Hepatocyte (in vitro differentiated cells): ENCODE data around the gene PYROXD2. TPM values are rescaled to one million over a fixed set of nuclear protein-coding genes. Genes with fewer than 3 reads are reported as not detected.

ENCODE experiments used
- DNase-seq: peaks from one replicate; pipeline ENCODE4 v3.0.0-alpha.2; 2016; ENCODE audit warnings: low spot score
- H2AFZ ChIP-seq: fragments of 200-600 bp; sonication (generic); 2 replicates; pipeline ENCODE4 v1.6.0; 2016; ENCODE audit warnings: antibody characterized with exemption, mild to moderate bottlenecking
- H3K27ac ChIP-seq: fragments of 200-600 bp; sonication (generic); 2 replicates; pipeline ENCODE4 v1.5.1; 2016; ENCODE audit warnings: mild to moderate bottlenecking
- H3K27me3 ChIP-seq: fragments of 200-600 bp; sonication (generic); 2 replicates; pipeline ENCODE4 v1.6.1; 2016
- H3K36me3 ChIP-seq: fragments of 200-600 bp; sonication (generic); replicated peaks from 2 replicates; pipeline ENCODE4 v1.5.1; 2016; ENCODE audit warnings: low read depth; ENCODE audit not compliant: insufficient read depth
- H3K4me1 ChIP-seq: fragments of 200-600 bp; sonication (generic); 2 replicates; pipeline ENCODE4 v1.5.1; 2016; ENCODE audit warnings: mild to moderate bottlenecking, moderate library complexity; ENCODE audit not compliant: insufficient read depth
- H3K4me2 ChIP-seq: fragments of 200-600 bp; sonication (generic); 2 replicates; pipeline ENCODE4 v1.6.0; 2016
- H3K4me3 ChIP-seq: fragments of 200-600 bp; sonication (generic); 2 replicates; pipeline ENCODE4 v1.5.1; 2016; ENCODE audit warnings: mild to moderate bottlenecking
- H3K79me2 ChIP-seq: fragments of 200-600 bp; sonication (generic); 2 replicates; pipeline ENCODE4 v1.6.0; 2017; ENCODE audit warnings: mild to moderate bottlenecking
- H3K9me2 ChIP-seq: fragments of 200-600 bp; sonication (generic); replicated peaks from 2 replicates; pipeline ENCODE4 v1.6.0; 2017; ENCODE audit warnings: mild to moderate bottlenecking; ENCODE audit not compliant: insufficient read depth
- H3K9me3 ChIP-seq: fragments of 200-600 bp; sonication (generic); 2 replicates; pipeline ENCODE4 v1.5.1; 2016; ENCODE audit warnings: low read depth, mild to moderate bottlenecking
- H4K20me1 ChIP-seq: fragments of 200-600 bp; sonication (generic); 2 replicates; pipeline ENCODE4 v1.6.0; 2016; ENCODE audit warnings: mild to moderate bottlenecking; ENCODE audit not compliant: insufficient read depth, poor library complexity, severe bottlenecking
- CTCF ChIP-seq: fragments of 200-600 bp; sonication (generic); IDR thresholded peaks from 2 replicates; pipeline ENCODE4 v1.5.1; 2016; ENCODE audit warnings: antibody characterized with exemption, mild to moderate bottlenecking; ENCODE audit not compliant: poor library complexity
- EZH2 ChIP-seq: fragments of 200-600 bp; sonication (generic); IDR thresholded peaks from 2 replicates; pipeline ENCODE4 v1.6.1; 2016; ENCODE audit warnings: antibody characterized with exemption, mild to moderate bottlenecking, borderline replicate concordance
- EZH2phosphoT487 ChIP-seq: fragments of 200-600 bp; sonication (generic); IDR thresholded peaks from one replicate; pipeline ENCODE4 v1.6.1; 2018; ENCODE audit warnings: antibody characterized with exemption, mild to moderate bottlenecking, low read depth, moderate library complexity; ENCODE audit not compliant: unreplicated experiment, severe bottlenecking
- WGBS: methylation state at CpG from one replicate; pipeline ENCODE4 v1.1.6; 2016; ENCODE audit warnings: low lambda C conversion rate; ENCODE audit errors: missing lambda C conversion rate; 5-methylcytosine and 5-hydroxymethylcytosine counted together
- polyA plus RNA-seq: library from polyadenylated mRNA; unstranded; fragments of >200 nt; fragmentation: Nextera tagmentation; extraction: Ambion mirVana; gene quantifications from 2 replicates; pipeline ENCODE4 v1.2.1, GENCODE V29; 2016
- total RNA-seq: library from RNA; depleted of rRNA; stranded (reverse); fragments of >200 nt; gene quantifications from 2 replicates; pipeline ENCODE4 v1.2.3, GENCODE V29; 2014

PYROXD2 gene
- total and polyA plus RNA-seq, 2 experiments from 2014 or later = 9.7 to 11.6 TPM

- no peaks in the 10 kb centered on the region for H3K9me2 ChIP-seq
- H2AFZ ChIP-seq = no peak overlapping the region
- DNase-seq = no peak
- no peak overlapping the region for H3K27ac ChIP-seq
- H4K20me1 ChIP-seq = no peaks in the 10 kb centered on the region
- TF ChIP-seq EZH2phosphoT487 (no peak), EZH2 (no peak), CTCF (no peak)
- peak overlapping the region; percentile 93 for H3K4me2 ChIP-seq
- 91% methylated on average over 10 of the region's 10 CpGs for WGBS
- H3K9me3 ChIP-seq = no peaks in the 10 kb centered on the region
- no peaks in the 10 kb centered on the region for H3K27me3 ChIP-seq
- peaks cover 14% of the 10 kb centered on the region for H3K79me2 ChIP-seq
- H3K36me3 ChIP-seq = no peaks in the 10 kb centered on the region
- H3K4me1 ChIP-seq = no peaks in the 10 kb centered on the region
- no peak overlapping the region for H3K4me3 ChIP-seq
Observed at GRCh38 chr10:98445200-98445812, 30.3 kb upstream of the PYROXD2 start.

- no peak overlapping the region for H3K4me2 ChIP-seq
- H3K36me3 ChIP-seq = no peaks in the 10 kb centered on the region
- H2AFZ ChIP-seq = no peak overlapping the region
- no peaks in the 10 kb centered on the region for H3K9me3 ChIP-seq
- DNase-seq = no peak
- WGBS = 86% methylated on average over 9 of the region's 9 CpGs
- H3K27me3 ChIP-seq = no peaks in the 10 kb centered on the region
- no peak overlapping the region for H3K4me3 ChIP-seq
- peaks cover 14% of the 10 kb centered on the region for H3K79me2 ChIP-seq
- no peak for TF ChIP-seq EZH2
- TF ChIP-seq CTCF = no peak
- TF ChIP-seq EZH2phosphoT487 = no peak
- no peaks in the 10 kb centered on the region for H4K20me1 ChIP-seq
- no peaks in the 10 kb centered on the region for H3K4me1 ChIP-seq
- H3K27ac ChIP-seq = no peak overlapping the region
- no peaks in the 10 kb centered on the region for H3K9me2 ChIP-seq
Observed at GRCh38 chr10:98444314-98445006, 29.5 kb upstream of the PYROXD2 start.

- Histone ChIP-seq H3K4me2 (no peak overlapping the region), H3K79me2 (no peaks in the 10 kb centered on the region), H2AFZ (no peak overlapping the region), H3K4me3 (no peak overlapping the region), H3K27ac (no peak overlapping the region), H4K20me1 (no peaks in the 10 kb centered on the region), H3K9me2 (no peaks in the 10 kb centered on the region), H3K36me3 (no peaks in the 10 kb centered on the region), H3K4me1 (no peaks in the 10 kb centered on the region), H3K27me3 (no peaks in the 10 kb centered on the region), H3K9me3 (no peaks in the 10 kb centered on the region)
- TF ChIP-seq CTCF (no peak), EZH2phosphoT487 (no peak), EZH2 (no peak)
- WGBS = 93% methylated on average over 4 of the region's 4 CpGs
- DNase-seq = no peak
Observed at GRCh38 chr10:98438715-98439114, 23.7 kb upstream of the PYROXD2 start.
